DMS153 (cell line): ENCODE measurements around the gene RNF144A.
"Not testable (repeated sequence)": the region's sequence is repeated elsewhere in the genome, so short reads cannot be mapped to it uniquely, and the experiment has no call there.

Source experiments
- DNase-seq: peaks from one replicate; lab custom pipeline; 2025; lab: John Stamatoyannopoulos, UW

RNF144A gene

GRCh38 chr2:6972067-6972710 is 55.0 kb downstream of the RNF144A start:
- no peak for DNase-seq

DNA sequence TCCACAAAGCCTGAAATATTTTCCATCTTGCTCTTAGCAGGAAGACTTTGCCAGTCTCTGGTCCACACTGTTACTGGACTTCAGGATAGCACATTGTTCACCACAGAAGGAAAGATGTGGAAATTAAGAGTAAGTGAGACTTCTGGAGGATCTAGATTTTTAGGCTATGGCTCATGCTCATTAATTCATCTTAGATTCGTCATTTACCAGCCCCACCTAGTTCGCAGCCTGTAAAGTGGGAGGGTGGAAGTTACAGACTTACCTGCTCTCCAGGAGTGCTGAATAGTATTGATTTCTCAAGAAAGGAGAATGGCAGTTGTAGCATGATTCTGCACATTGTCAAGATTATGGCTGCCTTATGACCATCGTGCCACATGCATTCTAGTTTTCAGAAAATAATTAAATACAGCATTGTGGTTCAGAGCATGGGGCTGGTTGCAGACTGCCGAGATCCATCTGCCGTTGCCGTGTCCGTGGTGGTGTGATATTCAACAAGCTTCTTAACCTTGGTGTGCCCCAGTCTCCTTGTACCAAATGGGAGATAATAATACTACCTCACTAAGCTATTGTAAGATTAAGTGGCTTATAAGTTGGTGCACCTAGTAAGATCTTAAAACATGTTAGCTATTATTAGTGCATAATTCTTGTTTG is 56.8 kb downstream of the RNF144A start:
- no peak for DNase-seq

- DNase-seq, result no peak
Observed at GRCh38 chr2:6975988-6976387, 58.8 kb downstream of the RNF144A start.

DNA sequence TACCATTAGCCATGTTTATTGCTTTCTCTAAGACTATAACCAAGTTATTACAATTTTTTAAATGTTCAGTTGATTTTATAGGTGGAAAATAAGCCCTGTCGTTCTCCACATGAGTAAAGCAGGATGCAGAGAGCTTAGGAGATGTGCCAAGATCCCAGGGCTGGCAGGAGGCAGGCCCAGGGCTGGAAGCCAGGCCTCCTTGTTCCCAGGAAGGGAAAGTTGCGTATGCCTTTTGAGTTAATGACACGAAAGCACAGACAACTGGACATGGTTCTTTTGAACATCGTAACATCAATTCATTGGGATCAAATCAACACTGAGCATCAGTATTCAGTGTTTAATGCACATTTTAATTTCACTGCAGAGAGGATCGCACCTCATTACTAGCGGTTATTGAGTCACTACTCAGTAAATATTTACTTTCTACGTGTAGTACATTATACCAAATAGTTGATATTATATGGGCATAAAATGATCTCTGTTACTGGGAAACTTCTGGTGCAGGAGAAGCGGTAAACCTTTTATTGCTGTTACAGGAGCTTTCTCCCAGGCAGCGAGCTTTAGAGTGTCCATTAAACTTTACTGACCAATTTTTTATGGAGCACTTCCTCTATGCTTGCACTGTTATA is 60.0 kb downstream of the RNF144A start:
- DNase-seq, result peak; percentile 69

DNA sequence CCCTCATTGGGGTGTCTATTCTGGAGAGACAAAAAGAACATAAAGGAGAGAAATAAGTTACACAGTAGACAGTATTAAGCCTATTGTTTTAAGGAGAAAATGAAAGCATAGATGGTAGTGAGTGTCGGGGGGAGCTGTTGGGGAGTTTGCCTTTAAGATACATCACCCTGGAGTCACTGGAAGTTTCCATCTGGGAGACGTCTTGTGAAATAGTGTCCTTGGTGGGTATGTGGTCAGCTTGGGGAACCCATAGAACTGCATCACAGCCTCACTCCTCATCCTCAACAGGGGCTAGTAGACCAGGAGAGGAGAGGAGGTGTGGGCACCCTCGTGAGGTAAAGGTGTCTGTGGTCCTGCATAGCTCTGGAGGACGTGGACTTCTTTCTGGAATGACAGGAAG is 60.6 kb downstream of the RNF144A start:
- no peak for DNase-seq

DNA sequence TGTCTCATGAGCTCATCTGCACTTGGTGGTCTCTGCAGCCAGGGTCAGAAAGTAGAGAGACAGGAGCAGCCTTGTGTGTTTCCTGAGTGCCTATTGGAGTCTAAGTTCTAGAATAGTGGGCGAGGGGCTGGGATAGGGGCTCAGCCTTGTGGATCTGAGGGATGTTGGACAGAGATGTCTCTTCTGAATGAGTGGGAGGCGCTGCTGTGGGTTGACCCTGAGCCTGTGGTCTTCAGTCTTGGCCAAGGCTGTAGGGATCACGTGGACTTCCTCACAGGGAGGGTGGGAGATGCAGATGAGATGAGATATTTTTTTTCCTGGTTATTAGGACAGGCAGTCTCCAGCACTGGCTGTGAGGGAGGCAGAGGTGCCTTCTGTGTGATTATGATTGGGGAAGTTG is 61.8 kb downstream of the RNF144A start:
- DNase-seq, result no peak

DNA sequence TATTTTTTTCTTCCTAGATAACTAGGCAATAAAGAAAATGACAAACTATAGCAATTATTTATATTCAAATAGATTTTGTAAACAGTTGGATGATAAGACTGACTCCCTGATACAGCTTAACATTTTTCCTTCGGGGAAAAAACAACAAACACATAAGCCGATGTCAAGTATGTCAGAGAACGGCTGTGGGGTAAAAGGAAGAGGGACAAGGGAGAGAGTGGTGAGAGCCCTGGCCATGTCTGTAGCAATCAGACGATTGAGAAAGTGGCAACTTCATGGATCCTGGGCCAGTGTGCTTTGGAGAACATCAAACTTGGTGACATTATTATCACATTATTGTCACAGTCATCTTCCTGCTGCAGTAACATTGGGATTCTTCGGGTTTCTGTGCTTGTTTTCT is 65.2 kb downstream of the RNF144A start:
- DNase-seq, result no peak

DNA sequence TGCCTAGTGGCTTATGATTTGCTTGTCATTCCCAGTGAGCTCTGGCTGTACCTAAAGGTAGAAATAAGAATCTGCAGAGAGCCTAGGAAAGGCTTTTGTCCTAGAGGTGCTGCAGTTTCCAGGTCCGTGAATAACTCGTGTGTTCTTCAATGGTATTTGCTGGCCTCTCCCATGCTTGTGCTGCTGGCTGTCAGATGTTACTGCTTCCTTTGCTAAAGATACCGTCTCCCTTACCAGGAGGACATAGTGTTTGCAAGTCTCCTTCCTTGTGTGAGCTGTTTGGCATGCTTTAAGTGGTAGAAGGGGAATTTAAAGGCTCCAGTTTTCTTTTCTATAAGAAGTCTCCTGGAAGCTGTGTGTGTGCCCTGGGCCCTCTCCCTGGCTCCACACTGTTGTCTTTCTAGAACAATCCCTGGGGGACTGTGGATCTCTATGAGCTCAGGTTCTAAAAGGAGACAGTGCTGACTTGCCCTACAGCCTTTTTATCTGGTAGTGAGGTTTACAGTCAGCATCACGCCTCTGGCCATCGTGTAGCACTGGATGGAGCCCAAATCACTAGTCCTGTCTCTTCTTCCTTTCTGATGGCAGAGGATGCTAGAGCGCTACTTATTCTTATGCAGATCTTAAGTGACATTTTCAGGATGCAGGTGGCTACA is 65.8 kb downstream of the RNF144A start:
- no peak for DNase-seq

GRCh38 chr2:6986301-6986911 is 69.2 kb downstream of the RNF144A start:
- peak; percentile 65 for DNase-seq

DNA sequence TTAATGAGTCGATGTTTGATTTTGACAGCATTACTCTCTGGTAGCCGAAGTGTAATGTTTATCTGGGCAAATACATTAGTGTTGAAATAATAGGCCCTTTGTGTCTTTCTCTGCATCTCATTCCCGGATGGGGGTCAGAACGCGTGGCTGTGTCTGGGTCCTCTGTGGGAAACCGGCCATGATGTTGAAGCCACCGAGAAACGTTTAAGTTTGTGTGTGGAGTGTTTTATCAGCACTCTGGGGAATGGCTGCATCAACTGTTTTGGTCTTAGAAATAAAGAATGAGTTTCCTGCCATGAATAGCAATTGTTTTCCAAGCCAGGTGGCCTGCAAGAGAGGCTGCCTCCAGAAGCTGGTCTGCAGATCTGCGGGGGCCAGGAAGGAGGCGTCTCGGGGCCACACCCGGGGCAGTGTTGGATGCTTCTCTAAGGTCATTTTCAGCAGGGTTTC is 69.7 kb downstream of the RNF144A start:
- peak; percentile 65 for DNase-seq

DNA sequence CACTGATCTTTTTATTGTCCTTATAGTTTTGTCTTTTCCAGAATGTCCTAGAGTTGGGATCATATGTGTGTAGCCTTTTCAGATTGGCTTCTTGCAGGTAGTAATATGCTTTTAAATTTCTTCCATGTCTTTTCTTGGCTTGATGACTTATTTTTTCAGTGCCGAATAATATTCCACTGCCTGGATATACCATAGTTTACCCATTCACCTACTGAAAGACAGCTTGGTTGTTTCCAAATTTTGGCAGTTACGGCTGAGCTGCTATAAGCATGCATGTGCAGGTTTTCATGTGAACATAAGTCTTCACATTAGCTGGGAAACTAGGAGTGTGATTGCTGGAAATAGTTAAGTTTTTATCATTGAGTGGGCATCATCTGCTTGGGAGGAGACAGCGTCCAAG is 73.7 kb downstream of the RNF144A start:
- DNase-seq, result no peak

DNA sequence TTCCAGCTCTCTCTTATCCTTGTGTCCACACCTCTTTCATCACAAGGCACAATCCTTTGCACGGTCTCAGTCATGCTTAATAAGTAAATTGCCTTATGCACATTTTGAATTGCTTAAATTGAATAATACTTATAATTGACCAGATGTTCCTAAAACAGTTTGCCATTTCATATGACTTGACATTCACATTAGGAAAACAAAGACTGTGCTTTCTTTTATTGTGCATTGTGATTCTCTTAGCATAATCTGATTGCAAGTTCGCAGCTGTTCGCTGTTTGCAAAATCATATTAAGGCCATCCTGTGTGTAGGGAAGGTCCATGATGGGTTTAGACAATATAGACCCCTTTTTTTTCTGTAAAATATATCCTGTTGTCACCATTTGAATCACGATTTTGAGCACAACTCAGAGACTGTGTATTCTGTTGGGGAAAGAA is 75.6 kb downstream of the RNF144A start:
- DNase-seq, result no peak

DNA sequence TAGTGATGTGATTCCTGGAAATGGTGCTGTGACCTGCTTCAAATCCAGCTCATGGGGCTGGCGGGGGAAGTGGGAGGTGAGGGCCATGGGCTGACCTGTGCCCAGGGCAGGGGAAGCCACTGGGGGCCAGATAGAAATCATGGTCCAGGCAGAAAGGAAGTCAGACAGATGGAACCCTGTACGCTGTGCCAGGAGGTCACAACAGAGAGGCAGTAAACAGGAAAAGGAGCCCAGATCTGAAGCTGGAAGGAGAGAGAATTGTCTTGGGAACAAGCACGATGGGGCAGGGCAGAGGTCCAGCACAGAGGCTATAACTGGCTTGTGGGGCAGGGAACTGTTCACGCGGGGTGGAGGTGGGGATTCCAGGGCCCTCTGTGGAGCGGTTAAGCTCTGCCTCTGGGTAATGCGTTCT is 76.0 kb downstream of the RNF144A start:
- DNase-seq, result no peak

GRCh38 chr2:6993936-6994335 is 76.7 kb downstream of the RNF144A start:
- no peak for DNase-seq

GRCh38 chr2:6994536-6995128 is 77.4 kb downstream of the RNF144A start:
- DNase-seq, result no peak

DNA sequence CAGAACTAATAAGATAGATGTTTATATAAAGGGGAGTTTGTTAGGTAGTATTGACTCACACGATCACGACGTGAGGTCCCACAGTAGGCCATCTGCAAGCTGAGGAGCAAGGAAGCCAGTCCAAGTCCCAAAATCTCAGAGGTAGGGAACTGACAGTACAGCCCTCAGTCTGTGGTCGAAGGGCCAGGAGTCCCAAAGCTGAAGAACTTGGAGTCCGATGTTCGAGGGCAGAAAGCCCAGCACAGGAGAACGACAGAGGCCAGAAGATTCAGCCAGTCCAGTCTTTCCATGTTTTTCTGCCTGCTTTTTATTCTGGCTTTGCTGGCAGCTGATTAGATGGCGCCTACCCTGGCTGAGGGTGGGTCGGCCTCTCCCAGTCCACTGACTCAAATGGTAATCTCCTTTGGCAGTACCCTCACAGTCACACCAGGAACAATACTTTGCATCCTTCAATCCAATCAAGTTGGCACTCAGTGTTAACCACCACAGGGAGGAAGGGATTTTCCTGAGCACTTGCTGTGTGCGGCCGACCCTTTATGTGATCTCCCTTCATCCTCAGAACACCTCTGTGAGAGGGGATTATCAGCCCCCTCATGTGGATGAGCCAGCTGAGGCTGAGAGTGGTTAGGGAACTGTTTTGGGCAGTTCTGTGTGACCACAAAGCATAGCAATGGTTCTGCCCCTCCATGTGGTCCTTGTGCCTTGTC is 78.3 kb downstream of the RNF144A start:
- no peak for DNase-seq

DNA sequence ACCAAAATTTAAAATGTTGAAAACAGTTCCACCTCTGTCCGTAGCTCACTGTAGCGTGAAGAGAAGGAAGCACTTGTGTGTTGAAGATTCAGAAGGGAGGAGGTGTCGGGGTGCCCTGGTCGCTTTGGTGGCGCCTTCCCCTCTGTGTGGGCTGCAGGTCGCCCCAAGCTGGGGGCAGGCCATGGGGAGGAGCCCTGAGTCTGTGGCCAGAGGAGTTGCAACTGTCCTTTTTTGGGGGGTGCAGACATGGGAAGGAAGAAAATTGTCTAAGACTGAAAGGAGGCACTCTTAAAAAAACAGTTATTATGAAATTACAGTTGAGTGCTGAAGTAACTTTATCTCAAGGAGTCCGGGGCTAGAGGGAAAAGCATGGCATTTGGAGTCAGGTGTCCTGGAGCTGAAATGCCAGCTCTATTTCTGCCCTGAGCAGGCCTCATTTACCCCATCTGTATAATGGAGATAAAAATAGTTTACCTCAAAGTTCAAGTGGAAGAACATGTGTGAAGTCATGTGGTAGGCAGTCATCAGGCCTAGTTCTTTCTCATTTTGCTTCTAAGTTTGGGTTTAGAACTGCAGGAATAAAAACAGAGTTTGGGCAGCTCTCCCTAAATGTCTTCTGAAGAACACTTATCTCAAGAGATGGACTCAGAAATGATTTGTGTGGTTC is 82.1 kb downstream of the RNF144A start:
- no peak for DNase-seq

DNA sequence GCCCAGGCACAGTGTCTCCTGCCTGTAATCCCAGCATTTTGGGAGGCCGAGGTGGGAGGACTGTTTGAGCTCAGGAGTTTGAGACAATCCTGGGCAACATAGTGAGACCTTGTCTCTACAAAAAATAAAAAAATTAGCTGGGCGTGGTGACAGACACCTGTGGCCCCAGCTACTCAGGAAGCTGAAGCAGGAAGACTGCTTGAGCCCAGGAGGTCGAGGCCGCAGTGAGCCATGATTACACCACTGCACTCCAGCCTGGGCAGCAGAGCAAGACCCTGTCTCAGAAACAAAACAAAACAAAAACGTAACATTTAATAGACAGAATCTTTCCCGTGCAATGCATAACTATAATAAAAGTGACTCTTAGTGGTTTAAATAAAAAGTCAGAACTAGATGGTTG is 84.2 kb downstream of the RNF144A start:
- not testable (repeated sequence) for DNase-seq

DNA sequence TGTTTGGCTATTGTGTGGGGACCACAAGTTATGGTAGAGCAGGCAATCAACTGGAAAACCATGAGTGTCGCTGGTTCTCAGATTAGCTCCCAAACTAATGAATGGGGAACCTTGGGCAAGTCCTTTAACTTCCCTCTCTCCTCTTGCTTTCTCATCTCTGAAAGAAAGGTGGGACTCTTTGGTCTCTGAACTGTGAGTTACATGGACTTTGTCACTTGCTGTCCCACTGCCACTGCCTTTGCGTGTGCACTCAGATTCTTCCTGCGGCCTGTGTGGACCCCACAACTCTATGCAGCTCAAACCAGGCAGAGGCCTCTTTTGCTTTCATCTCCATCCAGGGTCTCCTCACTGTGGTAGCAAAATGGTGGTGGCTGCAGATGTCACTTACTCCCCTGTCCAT is 86.7 kb downstream of the RNF144A start:
- no peak for DNase-seq

- DNase-seq, result no peak
Observed at GRCh38 chr2:7004636-7005035, 87.4 kb downstream of the RNF144A start.

GRCh38 chr2:7007488-7007845 is 90.3 kb downstream of the RNF144A start:
- no peak for DNase-seq
